ENCODE results near the gene DAP.

DNA sequence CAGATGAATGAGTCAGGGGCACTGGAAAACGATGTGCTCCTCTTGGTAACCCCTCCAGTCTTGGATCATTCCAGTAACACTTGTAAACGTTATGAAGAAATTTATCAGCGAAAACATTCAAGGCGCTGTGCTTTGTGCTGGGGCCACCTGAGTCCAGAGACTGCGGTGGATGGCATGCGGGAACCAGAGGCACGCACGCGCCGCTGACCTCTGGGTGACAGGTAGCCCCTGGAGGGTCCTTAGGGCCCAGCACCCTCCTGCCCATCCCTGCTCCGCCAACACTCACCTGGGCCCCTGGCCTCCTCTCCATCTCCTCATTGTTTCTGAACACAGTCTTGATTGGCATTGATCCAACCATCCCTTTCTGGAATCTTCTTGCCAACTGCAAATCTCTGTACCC is 86.9 kb downstream of the DAP start:
- TF ChIP-seq POLR2AphosphoS5 (IDR thresholded peaks at IDR 0.05; ENCODE audit: borderline replicate concordance, low read depth, low read length) (no peak), EZH2 (IDR thresholded peaks at IDR 0.05) (no peak), FOXP2 (optimal IDR thresholded peaks at IDR 0.05; ENCODE audit: control extremely low read depth, extremely low read length, insufficient read depth) (no peak)
